ENCODE data around the gene KCNG4.

The KCNG4 gene

GRCh38 chr16:84262031-84262430 is 22.2 kb upstream of the KCNG4 start:
- no peak for DNase-seq

GRCh38 chr16:84260766-84261554 is 21.1 kb upstream of the KCNG4 start:
- no peak for DNase-seq

GRCh38 chr16:84259691-84260090 is 19.9 kb upstream of the KCNG4 start:
- no peak for DNase-seq

- no peak for DNase-seq
Measured at GRCh38 chr16:84258266-84258665, 18.5 kb upstream of the KCNG4 start.

GRCh38 chr16:84255050-84255810 is 15.4 kb upstream of the KCNG4 start:
- no peak for DNase-seq

- no peak for DNase-seq
Measured at GRCh38 chr16:84254062-84254461, 14.2 kb upstream of the KCNG4 start.

GRCh38 chr16:84253173-84253572 is 13.4 kb upstream of the KCNG4 start:
- DNase-seq: no peak

- DNase-seq: no peak
Measured at GRCh38 chr16:84252184-84252583, 12.4 kb upstream of the KCNG4 start.

- DNase-seq: no peak
Measured at GRCh38 chr16:84247844-84248243, 8.0 kb upstream of the KCNG4 start.

GRCh38 chr16:84247331-84247730 is 7.5 kb upstream of the KCNG4 start:
- no peak for DNase-seq

- DNase-seq: no peak
Measured at GRCh38 chr16:84246679-84247077, 6.9 kb upstream of the KCNG4 start.

GRCh38 chr16:84245956-84246678 is 6.3 kb upstream of the KCNG4 start:
- DNase-seq: no peak

GRCh38 chr16:84244728-84245127 is 4.9 kb upstream of the KCNG4 start:
- no peak for DNase-seq

GRCh38 chr16:84243732-84244131 is 3.9 kb upstream of the KCNG4 start:
- DNase-seq: no peak

- no peak for DNase-seq
Measured at GRCh38 chr16:84242839-84243238, 3.0 kb upstream of the KCNG4 start.

GRCh38 chr16:84241778-84242177 is 2.0 kb upstream of the KCNG4 start:
- DNase-seq: no peak

GRCh38 chr16:84240455-84240854 is 643 bp upstream of the KCNG4 start:
- DNase-seq: no peak

- no peak for DNase-seq
Measured at GRCh38 chr16:84239141-84239769, 557 bp downstream of the KCNG4 start.

- no peak for DNase-seq
Measured at GRCh38 chr16:84237994-84238750, 1.6 kb downstream of the KCNG4 start.

- no peak for DNase-seq
Measured at GRCh38 chr16:84236671-84237070, 3.1 kb downstream of the KCNG4 start.

GRCh38 chr16:84234321-84235241 is 5.2 kb downstream of the KCNG4 start:
- DNase-seq: no peak
